MM.1S (cell line): ENCODE data around the gene LRRC8A.

Source experiments
- DNase-seq: peaks from one replicate; pipeline ENCODE4 v3.0.0-alpha.2; 2015
- H2AFZ ChIP-seq: fragments of 300-600 bp; sonication (generic); 2 replicates; pipeline ENCODE4 v1.6.0; 2016; ENCODE audit warnings: antibody characterized with exemption, low read length
- H3F3A ChIP-seq: fragments of 300-600 bp; sonication (generic); 2 replicates; pipeline ENCODE4 v1.6.1; 2016; ENCODE audit warnings: mild to moderate bottlenecking, antibody characterized with exemption, low read length, moderate library complexity, mixed read lengths; ENCODE audit not compliant: insufficient read depth
- H3K27ac ChIP-seq: fragments of 300-600 bp; sonication (generic); 2 replicates; pipeline ENCODE4 v1.5.1; 2016; ENCODE audit warnings: mild to moderate bottlenecking, low read length
- H3K27me3 ChIP-seq: fragments of 300-600 bp; sonication (generic); replicated peaks from 2 replicates; pipeline ENCODE4 v1.6.0; 2016; ENCODE audit warnings: low read length; ENCODE audit not compliant: insufficient read depth
- H3K36me3 ChIP-seq: fragments of 300-600 bp; sonication (generic); replicated peaks from 2 replicates; pipeline ENCODE4 v1.6.1; 2016; ENCODE audit warnings: mild to moderate bottlenecking, low read length, mixed read lengths; ENCODE audit not compliant: insufficient read depth
- H3K4me1 ChIP-seq: fragments of 300-600 bp; sonication (generic); 2 replicates; pipeline ENCODE4 v1.6.1; 2016; ENCODE audit warnings: low read length, mixed read lengths
- H3K4me2 ChIP-seq: fragments of 300-600 bp; sonication (generic); 2 replicates; pipeline ENCODE4 v1.6.0; 2016; ENCODE audit warnings: low read depth, low read length
- H3K4me3 ChIP-seq: fragments of 300-600 bp; sonication (generic); 2 replicates; pipeline ENCODE4 v1.5.1; 2016; ENCODE audit warnings: low read length, mixed read lengths
- H3K79me2 ChIP-seq: fragments of 300-600 bp; sonication (generic); 2 replicates; pipeline ENCODE4 v1.6.1; 2016; ENCODE audit warnings: mixed run types, low read length, mixed read lengths
- H3K9ac ChIP-seq: fragments of 300-600 bp; sonication (generic); 2 replicates; pipeline ENCODE4 v1.6.1; 2016; ENCODE audit warnings: low read length, mixed read lengths
- H3K9me2 ChIP-seq: fragments of 300-600 bp; sonication (generic); replicated peaks from 2 replicates; pipeline ENCODE4 v1.6.1; 2016; ENCODE audit warnings: mild to moderate bottlenecking, low read length, mixed read lengths; ENCODE audit not compliant: insufficient read depth
- H3K9me3 ChIP-seq: fragments of 300-600 bp; sonication (generic); replicated peaks from 2 replicates; pipeline ENCODE4 v1.6.1; 2016; ENCODE audit warnings: mild to moderate bottlenecking, low read length, mixed read lengths; ENCODE audit not compliant: insufficient read depth
- H4K20me1 ChIP-seq: fragments of 300-600 bp; sonication (generic); 2 replicates; pipeline ENCODE4 v1.6.1; 2016; ENCODE audit warnings: mild to moderate bottlenecking, low read length, moderate library complexity, mixed read lengths; ENCODE audit not compliant: insufficient read depth
- EZH2 ChIP-seq: fragments of 300-600 bp; sonication (generic); optimal IDR thresholded peaks from 2 replicates; pipeline ENCODE3; 2017; ENCODE audit warnings: low read depth, mild to moderate bottlenecking, antibody characterized with exemption, low read length, mixed read lengths
- EZH2phosphoT487 ChIP-seq: fragments of 300-600 bp; sonication (generic); IDR thresholded peaks from 2 replicates; pipeline ENCODE4 v1.6.1; 2018; ENCODE audit warnings: antibody characterized with exemption, low read length
- TF ChIP-seq, protein P1 (sequence below): fragments of 300-600 bp; sonication (generic); IDR thresholded peaks from 2 replicates; pipeline ENCODE4 v1.5.1; 2016; ENCODE audit warnings: antibody characterized with exemption, low read length, mixed read lengths

The LRRC8A gene

DNA sequence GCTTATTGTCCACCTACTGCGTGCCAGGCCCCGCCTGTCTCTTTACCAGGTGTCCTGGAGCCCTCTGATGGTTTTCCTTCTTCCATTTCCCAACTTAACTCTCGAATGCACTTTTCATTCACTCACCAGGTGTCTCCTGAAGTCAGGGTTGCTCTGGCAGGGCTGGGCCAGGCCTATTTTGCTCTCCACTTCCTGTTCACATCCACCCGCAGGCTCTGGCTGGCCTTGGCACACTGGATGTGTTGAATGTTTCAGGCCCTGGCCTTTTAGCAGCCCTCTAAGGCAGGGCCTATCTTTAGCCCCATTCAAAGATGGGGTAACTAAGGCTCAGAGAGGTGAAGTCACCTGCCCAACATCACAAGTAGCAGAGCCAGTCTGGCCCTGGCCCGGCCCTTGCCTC, 16.4 kb downstream of the LRRC8A start:
- no peaks in the 10 kb centered on the region for H3K36me3 ChIP-seq
- no peaks in the 10 kb centered on the region for H4K20me1 ChIP-seq
- H3K4me3 ChIP-seq = no peak overlapping the region
- no peak overlapping the region for H3K4me2 ChIP-seq
- DNase-seq = no peak
- H3K79me2 ChIP-seq = peaks cover 45% of the 10 kb centered on the region
- peaks cover 40% of the 10 kb centered on the region for H3K4me1 ChIP-seq
- no peaks in the 10 kb centered on the region for H3K9me3 ChIP-seq
- H3K9ac ChIP-seq = no peak overlapping the region
- H2AFZ ChIP-seq = no peak overlapping the region
- H3K9me2 ChIP-seq = no peaks in the 10 kb centered on the region
- TF ChIP-seq, protein P1, sequence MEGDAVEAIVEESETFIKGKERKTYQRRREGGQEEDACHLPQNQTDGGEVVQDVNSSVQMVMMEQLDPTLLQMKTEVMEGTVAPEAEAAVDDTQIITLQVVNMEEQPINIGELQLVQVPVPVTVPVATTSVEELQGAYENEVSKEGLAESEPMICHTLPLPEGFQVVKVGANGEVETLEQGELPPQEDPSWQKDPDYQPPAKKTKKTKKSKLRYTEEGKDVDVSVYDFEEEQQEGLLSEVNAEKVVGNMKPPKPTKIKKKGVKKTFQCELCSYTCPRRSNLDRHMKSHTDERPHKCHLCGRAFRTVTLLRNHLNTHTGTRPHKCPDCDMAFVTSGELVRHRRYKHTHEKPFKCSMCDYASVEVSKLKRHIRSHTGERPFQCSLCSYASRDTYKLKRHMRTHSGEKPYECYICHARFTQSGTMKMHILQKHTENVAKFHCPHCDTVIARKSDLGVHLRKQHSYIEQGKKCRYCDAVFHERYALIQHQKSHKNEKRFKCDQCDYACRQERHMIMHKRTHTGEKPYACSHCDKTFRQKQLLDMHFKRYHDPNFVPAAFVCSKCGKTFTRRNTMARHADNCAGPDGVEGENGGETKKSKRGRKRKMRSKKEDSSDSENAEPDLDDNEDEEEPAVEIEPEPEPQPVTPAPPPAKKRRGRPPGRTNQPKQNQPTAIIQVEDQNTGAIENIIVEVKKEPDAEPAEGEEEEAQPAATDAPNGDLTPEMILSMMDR = no peak
- TF ChIP-seq EZH2phosphoT487 = no peak
- TF ChIP-seq EZH2 = no peak
- no peaks in the 10 kb centered on the region for H3K27me3 ChIP-seq
- H3F3A ChIP-seq = peaks cover 10% of the 10 kb centered on the region
- no peak overlapping the region for H3K27ac ChIP-seq

DNA sequence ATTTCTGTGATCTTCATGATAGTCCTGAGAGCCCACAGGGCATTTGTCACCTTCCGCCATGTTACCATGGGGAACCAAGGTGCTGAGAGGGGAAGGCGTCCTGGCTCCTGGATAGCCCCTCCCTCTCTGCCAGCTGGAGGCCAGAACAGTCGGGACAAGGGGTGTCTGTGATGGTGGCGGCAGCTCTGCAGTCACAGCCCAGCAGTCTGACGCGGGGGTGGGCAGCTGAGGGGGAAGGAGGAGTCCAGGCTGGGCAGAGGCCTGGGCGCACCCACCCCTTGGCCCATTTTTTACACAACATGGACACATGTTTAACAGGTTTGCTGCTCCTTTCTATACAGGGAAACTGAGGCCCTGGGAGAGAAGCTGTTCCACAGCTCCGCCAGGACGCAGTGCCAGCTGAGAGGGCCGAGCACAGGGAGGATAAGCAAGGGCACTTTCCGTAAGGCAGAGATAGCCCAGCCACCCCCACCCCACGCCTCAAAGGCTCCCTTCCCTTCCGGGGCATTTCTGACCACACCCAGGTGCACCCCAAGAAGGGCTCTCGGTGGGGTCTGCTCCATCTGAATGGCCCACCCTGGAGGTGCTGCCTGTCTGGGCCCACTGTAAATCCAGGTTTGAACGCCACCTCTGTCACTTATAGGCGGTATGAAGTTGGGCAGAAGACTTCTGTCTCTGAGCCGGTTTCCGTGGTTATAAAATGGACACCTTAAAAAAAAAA, 17.1 kb downstream of the LRRC8A start:
- no peak overlapping the region for H3K27ac ChIP-seq

DNA sequence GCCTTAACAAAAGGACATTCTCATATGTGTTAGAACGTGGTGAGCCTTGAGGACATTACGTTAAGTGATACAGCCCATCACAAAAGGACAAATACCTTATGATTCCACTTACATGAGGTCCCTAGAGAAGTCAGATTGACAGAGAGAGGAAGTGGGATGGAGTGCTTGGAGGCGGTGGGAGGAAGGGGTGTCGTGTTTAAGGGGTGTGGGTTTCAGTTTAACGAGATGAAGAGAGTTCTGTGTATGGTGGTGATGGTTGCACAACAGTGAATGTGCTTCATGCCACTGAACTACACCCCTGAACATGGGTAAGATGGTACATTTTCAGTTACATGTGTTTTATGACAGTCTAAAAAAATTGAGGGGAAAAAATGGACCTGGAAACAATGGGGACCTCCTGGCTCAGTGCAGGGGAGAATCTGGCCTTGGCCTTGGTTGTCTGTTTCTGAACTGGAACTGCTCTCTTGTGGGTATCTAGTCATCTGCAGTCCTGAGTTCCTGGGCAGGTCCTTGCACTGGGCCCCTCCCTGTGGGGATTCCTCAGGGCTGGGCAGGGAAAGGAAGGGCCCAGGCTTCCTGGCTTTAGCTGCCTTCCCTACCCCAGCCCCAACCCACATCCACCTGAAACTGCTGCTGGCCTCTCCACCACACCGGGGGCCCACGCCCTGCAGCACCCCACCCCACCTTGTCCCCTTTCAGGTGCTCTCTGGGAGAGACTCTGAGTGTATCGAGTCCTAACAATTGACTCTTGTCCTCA, 17.8 kb downstream of the LRRC8A start:
- H3K4me3 ChIP-seq = no peak overlapping the region
- TF ChIP-seq EZH2 (no peak), EZH2phosphoT487 (no peak)
- TF ChIP-seq, protein P1 = no peak
- H3K4me2 ChIP-seq = 0 out of 2 replicates have a peak overlapping the region, but pooled peaks have one; percentile 24
- H3K36me3 ChIP-seq = no peaks in the 10 kb centered on the region
- peaks cover 8% of the 10 kb centered on the region for H3F3A ChIP-seq
- peak overlapping the region; percentile 15; the same call in 1 of the 2 replicates for H3K27ac ChIP-seq
- H3K9ac ChIP-seq = no peak overlapping the region
- peaks cover 39% of the 10 kb centered on the region for H3K4me1 ChIP-seq
- no peaks in the 10 kb centered on the region for H3K9me3 ChIP-seq
- no peaks in the 10 kb centered on the region for H4K20me1 ChIP-seq
- DNase-seq = no peak
- H2AFZ ChIP-seq = no peak overlapping the region
- no peaks in the 10 kb centered on the region for H3K9me2 ChIP-seq
- no peaks in the 10 kb centered on the region for H3K27me3 ChIP-seq
- H3K79me2 ChIP-seq = peaks cover 49% of the 10 kb centered on the region

More for the DNA sequence above, 17.1 kb downstream of the LRRC8A start:
- H3K4me3 ChIP-seq = no peak overlapping the region
- H4K20me1 ChIP-seq = no peaks in the 10 kb centered on the region
- no peaks in the 10 kb centered on the region for H3K36me3 ChIP-seq
- H3K79me2 ChIP-seq = peaks cover 47% of the 10 kb centered on the region
- H3K4me1 ChIP-seq = peaks cover 40% of the 10 kb centered on the region
- no peak for DNase-seq
- TF ChIP-seq EZH2phosphoT487 (no peak), EZH2 (no peak)
- TF ChIP-seq, protein P1 = no peak
- no peak overlapping the region for H2AFZ ChIP-seq
- H3K9me2 ChIP-seq = no peaks in the 10 kb centered on the region
- H3K27me3 ChIP-seq = no peaks in the 10 kb centered on the region
- peaks cover 10% of the 10 kb centered on the region for H3F3A ChIP-seq
- H3K4me2 ChIP-seq = no peak overlapping the region
- H3K9me3 ChIP-seq = no peaks in the 10 kb centered on the region
- H3K9ac ChIP-seq = no peak overlapping the region
